GM19351 (cell line): ENCODE measurements around the gene CHRDL1.
A peak's percentile ranks its signal among the peaks of the same experiment; 100 is the strongest.
"Not testable (repeated sequence)": the region's sequence is repeated elsewhere in the genome, so short reads cannot be mapped to it uniquely, and the experiment has no call there.

Experiments
- ATAC-seq: cut with Tn5 transposase; IDR thresholded peaks from one replicate; pipeline ENCODE4 v1.9.1; 2021; ENCODE audit warnings: mild to moderate bottlenecking, moderate library complexity; ENCODE audit not compliant: unreplicated experiment

Gene CHRDL1

GRCh38 chrX:110667706-110668105 is 127.9 kb downstream of the CHRDL1 start:
- no peak for ATAC-seq

- peak; percentile 89 for ATAC-seq
Observed at GRCh38 chrX:110665223-110666002, 130.2 kb downstream of the CHRDL1 start.

- ATAC-seq: no peak
Observed at GRCh38 chrX:110657073-110657472, 138.5 kb downstream of the CHRDL1 start.

GRCh38 chrX:110654280-110654679 is 141.3 kb downstream of the CHRDL1 start:
- not testable (repeated sequence) for ATAC-seq

- no peak for ATAC-seq
Observed at GRCh38 chrX:110646386-110646785, 149.2 kb downstream of the CHRDL1 start.
